HEK293 (cell line): ENCODE results near the gene INSYN2B.

ENCODE experiments used
- CTCF ChIP-seq: fragments of 450-650 bp; formaldehyde crosslinking; IDR thresholded peaks from 2 replicates; pipeline ENCODE4 v1.5.1; 2016; ENCODE audit warnings: missing biosample characterization, missing genetic modification characterization
- MYNN ChIP-seq: fragments of 450-650 bp; formaldehyde crosslinking; IDR thresholded peaks from 2 replicates; pipeline ENCODE4 v1.5.1; 2016; ENCODE audit warnings: missing biosample characterization, missing genetic modification characterization, borderline replicate concordance
- ZNF114 ChIP-seq: fragments of 450-650 bp; formaldehyde crosslinking; IDR thresholded peaks from 2 replicates; pipeline ENCODE4 v1.5.0; 2017; ENCODE audit warnings: missing biosample characterization, missing genetic modification characterization
- ZNF335 ChIP-seq: fragments of 450-650 bp; formaldehyde crosslinking; conservative IDR thresholded peaks from 2 replicates; pipeline ENCODE4 v1.5.1; 2016; ENCODE audit warnings: missing biosample characterization, missing genetic modification characterization
- ZNF362 ChIP-seq: fragments of 450-650 bp; formaldehyde crosslinking; IDR thresholded peaks from 2 replicates; pipeline ENCODE4 v1.5.1; 2016; ENCODE audit warnings: missing biosample characterization, missing genetic modification characterization
- ZNF555 ChIP-seq: fragments of 450-650 bp; formaldehyde crosslinking; conservative IDR thresholded peaks from 2 replicates; pipeline ENCODE4 v1.5.1; 2017; ENCODE audit warnings: missing biosample characterization, mild to moderate bottlenecking, missing genetic modification characterization, inconsistent platforms
- ZNF664 ChIP-seq: fragments of 450-650 bp; formaldehyde crosslinking; IDR thresholded peaks from 2 replicates; pipeline ENCODE4 v1.5.1; 2016; ENCODE audit warnings: missing biosample characterization, missing genetic modification characterization

GRCh38 chr5:170011751-170012150 is 31.5 kb upstream of the INSYN2B start:
- TF ChIP-seq ZNF664 (tag by site-specific recombination), result no peak
- TF ChIP-seq ZNF362 (tag by site-specific recombination), result no peak
- no peak for TF ChIP-seq ZNF335 (tag by site-specific recombination)
- TF ChIP-seq MYNN (tag by site-specific recombination), result no peak
- no peak for TF ChIP-seq CTCF
- no peak for TF ChIP-seq ZNF114 (tag by site-specific recombination)
- TF ChIP-seq ZNF555 (tag by site-specific recombination), result no peak
